HG03103 (cell line): Measurements from ENCODE around the gene PPP2R5B.

Source experiments
- ATAC-seq: cut with Tn5 transposase; IDR thresholded peaks from one replicate; pipeline ENCODE4 v1.9.1; 2021; ENCODE audit warnings: low read depth; ENCODE audit not compliant: unreplicated experiment

PPP2R5B gene

DNA sequence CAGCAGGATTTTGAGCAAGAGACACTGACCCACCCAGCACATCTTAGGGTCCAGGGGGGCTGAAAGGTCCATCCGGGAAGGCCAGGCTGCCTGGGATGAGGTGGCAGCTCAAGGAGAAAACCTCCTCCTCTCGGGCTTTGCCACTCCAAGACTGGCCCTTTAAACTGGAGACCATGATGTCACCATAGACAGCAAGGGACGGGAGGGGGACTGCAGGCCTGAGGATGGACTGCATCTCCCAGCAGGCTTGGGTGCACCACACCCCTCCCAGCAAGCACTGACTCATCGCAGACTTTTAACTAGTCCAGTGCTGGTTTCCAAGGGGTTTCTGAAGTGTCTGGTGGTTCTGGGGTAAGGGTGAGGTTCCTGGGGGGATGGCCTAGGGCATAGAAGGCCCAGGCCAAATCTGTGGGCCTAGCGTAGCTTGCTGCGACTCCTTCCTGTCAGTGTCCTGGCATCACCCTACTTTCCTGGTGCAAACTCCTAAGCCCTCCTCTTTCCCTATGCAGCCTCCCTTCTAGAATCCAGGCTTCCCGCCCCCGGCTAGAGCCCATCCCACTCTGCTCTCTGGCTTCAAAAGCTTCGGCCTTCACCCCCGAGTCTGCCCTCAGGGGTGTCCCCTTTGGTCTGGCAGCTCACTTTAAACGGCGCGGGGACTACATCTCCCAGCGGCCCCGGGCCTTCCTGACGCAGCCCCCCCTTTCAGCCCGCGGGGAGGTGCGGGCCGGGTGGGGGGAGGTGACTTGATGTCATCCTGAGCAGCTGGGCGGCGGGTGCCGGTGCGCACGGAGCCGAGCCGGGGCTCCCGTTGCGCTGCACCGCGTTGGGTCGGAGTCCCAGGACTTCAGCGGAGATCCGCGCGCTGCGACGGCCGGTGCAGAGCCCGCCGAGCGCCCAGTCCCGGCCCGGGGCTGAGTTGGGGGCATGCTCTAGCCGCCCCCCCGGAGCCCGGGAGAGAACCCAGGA, at the start of gene PPP2R5B:
PPP2R5B (plus strand) TSS at position 746 of the 966 bp plus-strand sequence. CDS start 1,046 bp downstream, outside the sequence.
- peak; percentile 62 for ATAC-seq

DNA sequence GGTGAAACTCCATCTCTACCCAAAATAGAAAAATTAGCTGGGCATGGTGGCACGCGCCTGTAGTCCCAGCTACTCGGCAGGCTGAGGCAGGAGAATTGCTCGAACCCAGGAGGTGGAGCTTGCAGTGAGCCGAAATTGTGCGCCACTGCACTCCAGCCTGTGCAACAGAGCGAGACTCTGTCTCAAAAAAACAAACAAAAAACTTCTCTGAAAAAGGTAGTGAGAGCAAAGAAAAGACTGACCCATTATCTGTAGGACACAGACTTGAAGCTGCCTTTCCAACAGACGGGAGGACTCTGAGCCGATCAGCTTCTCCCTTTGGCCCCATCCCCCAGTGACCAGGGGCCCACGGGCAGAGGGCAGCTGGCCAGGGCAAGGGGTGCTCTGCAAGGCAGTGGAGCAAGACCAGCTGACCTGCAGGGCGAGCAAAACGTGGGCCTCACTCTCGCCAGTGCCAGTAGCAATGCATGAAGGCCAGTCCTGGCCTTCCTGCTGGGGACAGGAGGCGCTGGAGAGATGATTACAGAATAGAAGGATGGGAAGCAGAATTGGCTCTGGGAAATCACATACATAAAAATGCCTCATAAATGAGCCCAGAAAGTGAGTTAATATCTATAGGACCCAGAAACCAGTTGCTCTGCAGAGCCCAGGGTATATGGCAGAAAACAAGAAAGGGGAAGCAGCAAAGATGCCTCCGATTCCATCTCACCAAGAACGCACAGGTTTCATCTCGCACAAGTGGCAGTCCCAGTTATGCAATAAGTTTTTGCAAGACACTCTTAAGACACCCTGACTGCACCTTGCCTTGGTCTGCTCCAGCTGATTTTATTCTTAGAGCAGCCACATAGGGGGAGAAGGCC, 48.9 kb upstream of the PPP2R5B start:
- no peak for ATAC-seq

DNA sequence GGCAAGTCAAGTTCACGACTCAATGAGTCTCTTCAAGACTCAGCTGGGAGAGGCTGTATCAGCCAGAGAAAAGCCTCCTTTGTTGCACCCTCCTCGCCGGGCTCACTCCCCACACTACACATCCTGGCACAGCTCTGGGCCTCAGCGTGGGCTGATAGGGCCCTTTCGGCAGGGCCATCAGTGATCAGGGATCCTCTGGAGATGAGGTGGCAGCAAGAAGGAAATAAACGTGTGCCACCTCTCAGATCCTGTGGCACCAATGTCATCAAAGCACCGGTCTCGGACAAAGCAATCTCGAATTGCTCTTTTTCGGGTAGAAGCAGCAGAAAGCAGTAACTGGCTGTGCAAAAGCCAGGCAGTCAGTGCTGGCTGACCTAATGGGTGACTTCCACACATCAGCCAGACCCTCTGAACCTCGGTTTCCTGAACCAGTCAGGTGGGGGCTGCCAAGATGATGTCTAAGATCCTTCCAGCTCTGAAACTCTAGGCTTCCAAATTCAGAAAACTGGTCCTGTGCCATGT, 48.2 kb upstream of the PPP2R5B start:
- no peak for ATAC-seq

DNA sequence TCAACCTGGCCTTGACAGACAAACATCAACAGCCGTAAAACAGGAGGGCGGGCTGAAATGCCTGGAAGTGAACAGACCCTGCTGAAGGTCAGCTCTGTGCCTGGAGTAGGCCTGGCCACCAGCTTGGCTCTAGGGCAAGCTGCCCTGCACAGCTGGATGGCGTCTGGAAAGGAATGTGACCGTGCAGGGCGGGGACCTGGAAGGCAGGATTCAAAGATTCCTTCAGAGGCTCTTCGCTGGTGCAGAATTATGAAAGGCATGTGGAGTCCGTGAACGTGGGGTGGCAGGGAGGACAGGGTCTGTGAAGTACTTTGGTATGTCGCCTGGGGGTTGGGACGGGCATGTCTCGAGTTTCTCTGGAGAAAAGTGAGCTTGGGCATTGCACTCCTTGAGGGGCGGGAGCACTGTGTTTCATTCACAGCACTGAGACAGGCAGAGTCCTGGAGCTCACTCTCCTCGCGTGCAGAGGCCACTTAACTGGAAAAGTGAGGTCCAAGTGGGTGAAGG, 47.6 kb upstream of the PPP2R5B start:
- ATAC-seq = no peak

DNA sequence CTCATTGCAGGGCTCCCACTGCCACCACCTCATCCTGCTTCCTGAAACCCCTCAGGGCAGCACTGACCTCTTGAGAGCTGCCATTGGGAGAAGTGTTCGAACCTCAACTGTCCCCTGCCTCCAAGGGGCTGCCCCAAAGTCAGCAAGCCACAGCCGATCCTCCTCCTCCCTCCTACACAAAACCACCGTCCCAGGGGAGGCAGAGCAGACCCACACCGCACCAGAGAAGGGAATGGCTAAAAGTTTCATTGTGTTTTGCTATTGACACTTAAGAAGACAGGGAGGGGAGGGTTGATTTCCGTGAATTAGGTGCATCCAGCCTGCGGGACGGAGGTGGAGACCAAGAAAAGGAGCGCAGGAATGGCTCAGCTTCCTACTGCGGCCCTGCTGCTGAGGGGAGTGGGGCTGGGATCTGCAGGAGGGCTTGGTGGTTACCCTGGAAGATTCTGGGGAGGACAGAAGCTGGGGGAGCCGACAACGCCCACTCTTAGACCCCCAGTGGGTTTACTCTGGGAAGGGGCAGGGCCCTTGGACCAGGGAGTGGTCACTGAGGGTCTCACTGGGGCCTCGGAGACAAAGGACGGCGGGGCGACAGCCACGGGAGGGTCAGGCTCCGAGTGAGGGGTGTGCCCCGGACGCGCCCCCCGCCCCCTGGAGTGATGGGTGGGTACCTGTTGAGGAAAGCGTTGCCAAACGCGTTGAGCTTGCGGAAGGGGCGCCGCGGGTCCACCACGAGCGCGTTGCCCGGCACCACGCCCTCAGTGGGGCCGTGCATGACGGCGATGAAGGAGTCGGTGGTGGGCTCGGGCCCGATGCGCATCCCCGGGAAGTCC, 46.9 kb upstream of the PPP2R5B start:
- ATAC-seq = no peak

DNA sequence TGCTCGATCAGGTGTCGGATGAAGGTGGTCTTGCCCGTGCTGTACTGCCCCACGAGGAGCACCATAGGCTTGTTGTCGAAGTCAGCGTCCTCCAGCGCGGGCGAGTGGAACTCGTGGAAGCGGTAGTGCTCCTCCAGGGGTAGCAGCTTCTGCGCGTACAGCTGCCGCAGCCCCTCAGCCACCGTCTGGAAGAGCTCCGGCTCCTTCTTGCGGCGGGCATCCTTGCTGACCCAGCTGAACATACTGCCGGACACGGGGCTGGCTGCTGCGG, 46.3 kb upstream of the PPP2R5B start:
- peak; percentile 11 for ATAC-seq

DNA sequence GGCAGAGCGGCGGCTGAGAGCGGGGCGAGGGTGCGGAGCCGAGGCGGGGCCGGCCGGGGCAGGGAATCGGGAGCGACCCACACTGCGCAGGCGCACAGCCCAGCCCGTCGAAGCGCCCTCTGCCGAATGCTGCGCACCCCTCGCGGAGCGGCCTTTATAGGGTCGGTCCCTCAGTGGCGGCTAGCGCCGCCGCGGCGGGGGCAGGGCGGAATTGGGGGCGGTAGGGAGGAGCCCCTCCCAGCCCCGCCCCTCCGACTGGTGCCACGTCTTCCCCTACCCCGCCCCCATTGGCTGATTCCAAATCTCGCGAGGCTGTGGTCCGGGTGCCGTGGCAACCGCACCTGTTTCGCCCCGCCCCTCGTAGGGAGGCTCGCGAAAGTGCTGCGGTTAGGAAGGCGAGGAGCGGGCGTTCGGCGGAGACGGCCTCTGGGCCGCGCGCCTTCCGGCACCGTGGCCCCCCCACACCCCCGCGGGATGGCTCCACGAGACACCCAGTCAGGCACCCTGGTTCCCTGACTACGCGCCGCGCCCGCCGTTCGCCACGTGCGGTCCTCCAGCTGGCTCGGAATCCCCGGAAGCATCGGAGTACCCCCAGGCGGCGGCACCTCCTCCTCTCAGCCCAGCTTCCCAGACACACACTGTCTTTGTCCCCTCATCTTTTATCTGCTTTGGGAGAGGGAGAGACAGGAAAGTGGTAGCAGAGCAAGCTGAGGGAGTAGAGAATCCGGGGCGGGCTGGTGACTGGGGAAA, 45.8 kb upstream of the PPP2R5B start, which contains the start of gene EHD1:
EHD1 (minus strand) TSS at position 128 of the 750 bp plus-strand sequence. CDS start 157 bp downstream, outside the sequence.
- ATAC-seq = peak; percentile 60

DNA sequence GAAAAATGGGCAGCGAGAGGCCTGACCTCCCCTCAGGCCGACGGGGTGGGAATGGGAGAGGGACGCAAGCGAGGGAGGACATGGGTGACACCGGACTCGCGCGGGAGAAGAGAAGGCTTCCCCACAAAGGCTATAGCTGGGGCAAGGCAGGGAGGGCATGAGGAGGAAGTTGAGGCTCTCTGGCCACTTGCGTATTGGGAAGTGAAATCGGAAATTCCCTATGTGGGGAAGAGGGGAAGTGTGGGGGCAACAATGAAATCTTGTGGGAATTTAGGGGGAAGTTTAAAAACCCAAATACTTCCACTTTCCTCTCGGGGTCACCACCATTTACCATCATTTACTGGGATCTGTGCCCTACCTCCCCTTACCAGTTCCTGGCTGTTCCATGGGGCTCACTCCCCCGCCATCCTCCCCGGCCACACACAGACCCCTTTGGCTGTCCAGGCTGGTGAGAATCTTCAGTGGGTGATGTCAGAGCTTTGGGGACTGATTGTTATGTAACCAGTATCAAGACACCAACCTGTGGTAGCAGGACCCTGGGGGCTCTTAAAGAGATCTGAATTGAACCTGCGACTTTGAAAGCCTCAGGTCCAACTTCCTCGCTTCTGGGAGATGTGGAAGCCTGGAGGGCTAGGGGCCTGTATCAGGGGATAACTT, 45.1 kb upstream of the PPP2R5B start:
- no peak for ATAC-seq

DNA sequence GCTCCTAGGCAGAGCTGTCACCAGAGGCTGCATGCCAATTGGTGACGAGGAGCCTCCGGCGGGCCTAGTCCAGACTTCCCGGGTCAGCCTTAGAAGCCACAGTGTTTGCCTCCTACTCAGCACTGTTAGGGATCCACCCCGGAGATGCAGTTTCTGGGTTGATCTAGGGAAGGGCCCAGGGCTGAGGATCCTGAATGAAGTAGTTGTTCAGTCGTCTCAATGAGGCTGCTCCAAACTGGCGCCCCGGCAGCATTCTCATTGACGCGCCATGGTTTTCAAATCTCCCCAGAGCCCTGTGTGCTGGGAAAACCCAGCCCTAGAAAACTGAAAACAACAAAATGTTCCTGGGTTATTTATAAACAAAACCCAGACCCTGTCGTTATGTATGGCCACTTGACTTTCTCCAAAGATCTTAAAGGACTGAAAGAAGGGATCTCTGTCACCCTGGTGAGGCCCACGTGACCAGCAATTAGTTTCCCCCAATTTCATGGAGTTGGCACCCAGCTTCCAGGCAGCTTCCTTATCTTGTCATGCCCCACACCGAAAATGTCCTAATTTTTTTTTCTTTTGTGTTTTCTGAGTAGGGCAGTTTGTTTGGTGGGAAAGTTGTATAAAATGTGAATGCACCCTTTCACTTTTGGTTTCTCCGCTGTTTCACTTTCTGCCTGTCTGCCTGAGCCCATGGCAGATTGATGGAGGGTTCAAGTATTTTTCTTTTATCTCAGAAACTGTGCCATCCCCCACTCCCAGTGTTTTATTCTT, 44.1 kb upstream of the PPP2R5B start:
- ATAC-seq = no peak

DNA sequence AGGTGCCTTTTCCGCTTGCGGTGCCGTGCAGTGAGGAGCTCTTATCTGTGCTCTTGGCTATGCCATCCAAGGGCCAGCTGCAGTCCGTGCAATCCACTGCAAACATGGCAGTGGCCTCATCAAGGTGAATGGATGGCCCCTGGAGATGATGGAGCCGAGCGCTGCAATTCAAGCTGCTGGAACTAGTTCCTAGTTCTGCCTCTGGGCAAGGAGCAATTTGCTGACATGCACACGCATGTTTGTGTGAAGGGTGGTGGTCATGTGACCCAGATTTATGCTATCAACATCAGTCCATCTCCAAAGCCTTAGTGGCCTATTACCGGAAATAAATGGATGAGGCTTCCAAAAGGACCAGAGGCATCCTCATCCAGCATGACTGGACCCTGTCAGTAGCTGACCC, 43.0 kb upstream of the PPP2R5B start:
- no peak for ATAC-seq

DNA sequence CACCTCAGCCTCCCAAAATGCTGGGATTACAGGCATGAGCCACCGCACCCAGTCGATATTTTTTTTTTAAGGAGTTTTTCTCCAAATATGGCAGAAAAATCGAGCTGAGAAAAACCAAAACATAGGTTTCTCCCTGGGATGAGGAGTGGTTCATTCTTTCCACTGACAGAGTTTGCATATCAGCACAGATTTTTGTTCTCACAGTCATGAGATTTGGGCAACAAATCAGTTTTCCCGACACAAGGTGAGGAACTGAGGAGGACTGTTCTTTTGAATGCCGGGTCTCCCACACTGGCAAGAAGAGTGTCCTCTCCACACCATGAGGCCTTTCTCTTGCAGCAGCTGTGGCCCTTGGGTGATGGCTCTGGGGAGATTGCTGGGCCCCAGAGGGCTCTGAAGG, 42.2 kb upstream of the PPP2R5B start:
- no peak for ATAC-seq

DNA sequence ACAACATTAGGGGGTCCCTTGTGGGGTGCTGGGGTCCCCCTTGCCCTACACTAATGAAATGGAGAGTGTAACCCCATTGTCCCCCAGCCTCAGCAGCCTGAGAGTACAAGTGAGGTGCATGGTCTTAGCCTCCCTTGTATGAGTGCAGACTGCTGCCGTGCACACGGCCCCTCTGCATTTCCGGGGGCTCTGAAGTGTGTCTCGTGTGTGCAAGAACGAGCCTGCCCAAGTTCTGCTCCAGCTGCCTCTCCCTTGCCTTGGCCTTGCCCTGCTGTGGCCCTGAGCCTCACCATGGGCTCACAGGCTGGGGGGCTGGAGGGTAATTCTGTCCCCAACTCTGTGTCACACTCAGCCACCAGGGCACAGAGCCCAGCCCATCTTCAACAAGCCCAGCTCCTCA, 40.9 kb upstream of the PPP2R5B start:
- ATAC-seq = no peak

DNA sequence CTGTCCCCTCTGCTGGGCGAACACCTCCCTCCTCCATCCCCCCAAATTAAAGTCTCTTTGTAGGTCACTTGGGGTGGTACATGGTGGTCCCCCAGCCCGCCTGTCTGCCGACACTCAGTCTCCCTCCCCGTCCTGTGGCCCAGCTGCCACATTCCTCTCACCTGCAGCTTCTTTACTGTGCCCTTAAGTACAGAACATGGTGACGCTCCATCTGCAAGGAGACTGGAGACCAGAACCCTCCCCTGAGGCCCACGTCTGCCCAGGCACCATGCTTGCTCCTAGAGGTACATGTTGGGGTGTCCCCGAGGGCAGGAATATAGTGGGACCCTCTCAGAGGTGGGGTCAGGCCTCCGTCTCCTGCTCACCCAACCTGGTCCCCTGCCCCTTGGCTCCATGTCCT, 40.5 kb upstream of the PPP2R5B start:
- no peak for ATAC-seq

DNA sequence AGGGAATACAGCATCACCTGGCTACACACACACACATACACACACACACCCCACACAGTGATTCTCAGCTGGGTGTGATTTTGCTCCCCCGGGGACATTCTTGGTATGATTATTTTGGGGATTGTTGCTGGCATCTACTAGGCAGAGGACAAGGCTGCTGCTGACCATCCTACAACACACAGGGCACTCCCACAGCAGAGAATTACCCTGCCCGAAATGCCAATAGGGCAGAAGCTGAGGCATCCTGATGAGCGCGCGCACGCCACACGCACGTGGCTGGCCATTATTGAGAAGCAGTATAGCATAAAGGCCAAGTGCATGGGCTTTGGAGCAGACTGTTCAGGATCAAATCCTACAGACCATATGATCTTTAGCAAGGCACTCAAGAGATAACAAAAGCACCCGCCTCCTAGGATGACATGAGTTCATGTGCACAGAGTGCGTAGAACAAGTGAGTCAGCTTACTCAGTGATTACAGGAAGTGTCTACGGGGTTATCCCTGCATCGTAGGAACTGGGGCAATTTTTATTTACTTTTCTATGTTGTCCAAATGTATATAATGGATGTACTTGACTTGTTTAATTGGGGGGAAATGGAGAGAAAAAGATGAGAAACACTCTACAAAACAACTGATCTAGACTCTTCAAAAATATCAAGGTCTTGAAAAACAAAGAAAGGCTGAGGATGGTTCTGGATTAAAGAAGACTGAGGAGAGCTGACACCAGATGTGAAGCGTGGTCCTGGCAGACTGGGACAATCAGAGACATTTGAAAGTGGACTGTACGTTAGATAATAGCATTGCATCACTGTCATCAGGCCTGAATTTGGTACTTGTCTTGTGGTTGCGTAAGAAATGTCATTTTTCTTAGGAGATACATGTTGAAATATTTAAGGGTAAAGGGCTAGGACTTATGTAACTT, 38.9 kb upstream of the PPP2R5B start:
- no peak for ATAC-seq

DNA sequence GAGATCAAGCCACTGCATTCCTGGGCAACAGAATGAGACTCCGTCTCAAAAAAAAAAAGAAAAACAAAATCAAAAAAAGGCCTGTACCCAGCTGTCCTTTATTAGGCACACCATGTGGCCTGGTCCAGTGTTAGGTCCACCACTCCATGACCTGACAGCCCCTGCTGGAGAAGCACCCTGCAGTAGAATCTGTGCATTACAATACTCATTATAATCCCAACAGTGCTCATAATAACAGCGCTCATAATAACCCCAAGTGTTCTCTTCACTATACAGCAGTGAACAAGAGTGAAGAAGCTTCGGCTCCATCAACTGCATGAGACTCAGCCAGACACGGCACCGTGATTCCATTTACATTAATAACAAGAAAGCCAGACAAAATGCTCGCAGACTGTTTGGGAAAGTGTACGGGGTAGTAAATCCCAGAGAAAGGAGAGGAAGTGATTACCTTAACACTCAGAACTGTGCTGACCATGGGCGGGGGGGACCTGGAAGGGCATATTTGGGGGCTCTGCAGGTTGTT, 37.2 kb upstream of the PPP2R5B start:
- ATAC-seq = no peak

DNA sequence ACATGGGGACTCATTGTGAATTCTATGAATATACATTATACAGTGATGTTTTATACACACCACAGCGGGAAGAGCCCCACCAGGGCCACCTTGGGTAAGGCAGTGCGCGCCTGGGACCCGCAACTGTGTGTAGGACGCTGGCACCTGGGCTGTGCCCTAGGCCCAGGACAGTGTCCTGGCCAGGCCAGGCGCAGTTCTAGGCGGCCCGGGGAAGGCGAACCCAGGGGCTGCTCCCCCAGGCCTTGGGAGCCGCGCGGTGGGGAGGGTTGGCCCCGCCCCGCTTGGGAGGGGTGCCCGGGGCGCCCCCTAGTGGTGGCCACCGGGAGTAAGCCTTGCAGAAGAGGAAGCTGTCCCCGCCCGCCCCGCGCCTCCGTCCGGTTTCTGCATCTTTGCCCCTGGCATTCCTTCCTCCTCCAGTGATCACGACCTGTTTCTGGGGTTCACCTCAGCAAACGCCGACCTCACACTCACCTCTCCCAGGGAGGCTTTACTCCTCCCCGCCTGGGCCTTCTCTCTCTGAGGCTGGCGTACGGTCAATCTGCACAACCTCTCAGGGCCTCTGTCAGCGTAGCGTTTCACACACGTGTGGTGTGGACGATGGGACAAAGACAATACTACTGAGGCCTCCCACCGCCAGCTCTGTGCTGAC, 36.6 kb upstream of the PPP2R5B start:
- ATAC-seq = peak; percentile 56

DNA sequence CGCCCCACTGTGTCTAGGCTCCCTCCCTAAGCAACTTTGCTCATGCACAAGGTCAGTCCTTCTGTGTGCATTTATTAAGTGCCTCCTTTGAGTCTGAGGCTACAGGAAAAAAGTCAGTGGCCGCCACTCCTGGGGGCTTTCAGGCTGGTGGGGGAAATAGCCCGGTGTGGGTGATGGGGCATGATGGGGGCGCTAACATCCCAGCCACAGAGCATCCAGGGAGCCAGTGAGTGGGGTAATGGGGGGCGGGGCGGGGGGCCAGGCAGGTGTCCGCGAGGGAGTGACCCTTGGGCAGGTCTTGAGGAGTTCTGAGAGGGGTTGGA, 36.1 kb upstream of the PPP2R5B start:
- ATAC-seq = no peak
